PC-9 (cell line): ENCODE results near the gene DISP3.

Experiments
- EZH2 ChIP-seq: fragments of 200-600 bp; sonication (generic); IDR thresholded peaks from 2 replicates; pipeline ENCODE4 v1.8.0; 2017; ENCODE audit warnings: antibody characterized with exemption, low read depth
- TF ChIP-seq, protein P1 (sequence below): fragments of 200-600 bp; sonication (generic); conservative IDR thresholded peaks from 2 replicates; pipeline ENCODE4 v1.6.1; 2017; ENCODE audit warnings: mixed run types, antibody characterized with exemption, mild to moderate bottlenecking, moderate library complexity

GRCh38 chr1:11585389-11585788 lies 106.4 kb downstream of the DISP3 start:
- TF ChIP-seq EZH2 = no peak
- TF ChIP-seq, protein P1, sequence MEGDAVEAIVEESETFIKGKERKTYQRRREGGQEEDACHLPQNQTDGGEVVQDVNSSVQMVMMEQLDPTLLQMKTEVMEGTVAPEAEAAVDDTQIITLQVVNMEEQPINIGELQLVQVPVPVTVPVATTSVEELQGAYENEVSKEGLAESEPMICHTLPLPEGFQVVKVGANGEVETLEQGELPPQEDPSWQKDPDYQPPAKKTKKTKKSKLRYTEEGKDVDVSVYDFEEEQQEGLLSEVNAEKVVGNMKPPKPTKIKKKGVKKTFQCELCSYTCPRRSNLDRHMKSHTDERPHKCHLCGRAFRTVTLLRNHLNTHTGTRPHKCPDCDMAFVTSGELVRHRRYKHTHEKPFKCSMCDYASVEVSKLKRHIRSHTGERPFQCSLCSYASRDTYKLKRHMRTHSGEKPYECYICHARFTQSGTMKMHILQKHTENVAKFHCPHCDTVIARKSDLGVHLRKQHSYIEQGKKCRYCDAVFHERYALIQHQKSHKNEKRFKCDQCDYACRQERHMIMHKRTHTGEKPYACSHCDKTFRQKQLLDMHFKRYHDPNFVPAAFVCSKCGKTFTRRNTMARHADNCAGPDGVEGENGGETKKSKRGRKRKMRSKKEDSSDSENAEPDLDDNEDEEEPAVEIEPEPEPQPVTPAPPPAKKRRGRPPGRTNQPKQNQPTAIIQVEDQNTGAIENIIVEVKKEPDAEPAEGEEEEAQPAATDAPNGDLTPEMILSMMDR = no peak
